Activated T-cell treated with anti-CD3 and anti-CD28 coated beads for 24 hours (primary cell): ENCODE results near the gene NCK2.
A peak's percentile ranks its signal among the peaks of the same experiment; 100 is the strongest.

Experiments used
- DNase-seq: peaks from one replicate; pipeline ENCODE4 v3.0.0-alpha.2; 2020; ENCODE audit warnings: low read depth

Gene NCK2

DNA sequence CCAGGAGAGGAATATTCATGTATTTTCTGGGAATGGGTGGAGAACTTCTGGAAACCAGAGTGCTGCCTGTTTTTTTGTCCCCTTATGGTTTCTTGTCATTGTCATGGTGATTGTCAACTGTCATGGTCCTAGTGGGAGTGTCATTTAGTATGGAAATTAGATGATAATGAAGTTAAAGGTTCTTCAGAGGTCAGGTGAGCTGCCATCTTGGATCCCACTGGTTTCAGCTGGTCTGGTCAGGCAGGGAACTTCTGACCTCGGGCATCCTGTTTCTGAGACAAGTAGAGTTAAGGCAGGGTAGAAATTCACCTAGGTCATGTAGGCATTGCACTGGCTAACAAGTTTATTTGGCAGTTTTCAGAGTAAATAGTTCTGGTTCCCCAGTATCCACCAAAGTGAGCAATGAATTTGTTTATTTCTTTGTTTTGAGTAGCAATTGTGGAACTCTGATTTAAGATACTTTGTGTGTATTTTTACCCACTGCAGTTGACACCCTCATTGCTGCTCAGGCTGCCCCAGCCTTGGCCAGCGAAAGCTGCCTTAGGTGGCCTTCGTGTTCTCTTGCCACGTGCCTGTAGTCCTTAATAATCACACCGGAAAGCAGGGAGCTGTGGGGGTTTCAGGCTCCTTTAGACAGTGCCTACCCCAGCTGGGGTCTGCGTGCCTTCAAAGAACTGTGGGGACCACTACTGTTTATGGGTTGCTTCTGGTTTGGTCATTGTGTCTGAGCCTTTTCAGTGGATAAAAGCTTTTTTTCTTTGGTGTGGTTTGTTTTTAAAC lies 48.7 kb downstream of the NCK2 start:
- DNase-seq: no peak

DNA sequence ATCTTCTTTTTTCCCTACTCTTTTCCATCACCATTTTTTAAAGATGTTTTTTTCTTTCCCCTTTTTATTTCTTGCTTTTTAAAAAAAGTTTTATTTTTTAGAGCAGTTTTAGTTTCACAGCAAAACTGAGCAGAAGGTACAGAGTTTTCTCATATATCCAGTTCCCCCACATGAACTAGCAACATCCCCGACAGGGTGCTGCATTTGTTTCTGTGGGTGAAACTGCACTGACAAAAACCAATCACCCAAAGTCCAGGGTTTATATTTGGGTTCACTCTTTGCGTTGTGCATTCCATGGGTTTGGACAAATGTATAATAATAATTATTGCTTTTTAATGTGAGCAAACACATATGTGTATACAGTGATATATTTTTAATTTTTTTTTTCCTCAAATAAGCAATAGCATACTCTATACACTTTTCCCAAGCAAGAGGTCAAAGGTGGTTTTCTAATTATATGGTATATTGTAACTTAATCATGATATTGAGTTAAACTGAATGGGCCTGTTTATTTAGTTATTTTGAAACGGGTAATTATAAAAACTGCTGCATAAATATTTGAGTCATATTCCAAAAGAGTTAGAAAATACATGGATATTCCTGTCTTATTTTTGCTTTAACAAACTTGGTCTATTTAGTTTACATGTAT lies 50.3 kb downstream of the NCK2 start:
- DNase-seq: no peak

- no peak for DNase-seq
Observed at GRCh38 chr2:105795575-105795934, 50.8 kb downstream of the NCK2 start.

- DNase-seq: no peak
Observed at GRCh38 chr2:105796131-105796638, 51.5 kb downstream of the NCK2 start.

DNA sequence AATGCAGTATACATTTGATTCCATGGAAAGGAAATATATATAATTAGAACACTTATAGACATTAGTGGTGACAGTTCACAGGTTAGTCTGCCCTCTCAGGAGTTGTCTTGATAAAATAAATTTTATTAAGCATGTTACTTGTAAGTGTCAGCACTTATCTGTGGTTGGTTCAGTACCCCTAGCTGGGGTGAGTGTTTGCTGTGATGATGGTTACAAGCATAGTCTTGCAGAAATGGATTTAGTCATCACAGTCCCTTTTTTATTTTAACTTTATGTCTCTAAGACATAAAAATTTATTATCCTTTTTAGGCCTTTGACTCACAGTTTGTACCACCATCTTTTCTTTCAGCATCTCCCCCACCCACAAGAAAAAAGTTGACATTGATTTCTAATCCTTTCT lies 52.1 kb downstream of the NCK2 start:
- DNase-seq: no peak

GRCh38 chr2:105797298-105797819 lies 52.6 kb downstream of the NCK2 start:
- DNase-seq: no peak

GRCh38 chr2:105798595-105798994 lies 53.9 kb downstream of the NCK2 start:
- no peak for DNase-seq

DNA sequence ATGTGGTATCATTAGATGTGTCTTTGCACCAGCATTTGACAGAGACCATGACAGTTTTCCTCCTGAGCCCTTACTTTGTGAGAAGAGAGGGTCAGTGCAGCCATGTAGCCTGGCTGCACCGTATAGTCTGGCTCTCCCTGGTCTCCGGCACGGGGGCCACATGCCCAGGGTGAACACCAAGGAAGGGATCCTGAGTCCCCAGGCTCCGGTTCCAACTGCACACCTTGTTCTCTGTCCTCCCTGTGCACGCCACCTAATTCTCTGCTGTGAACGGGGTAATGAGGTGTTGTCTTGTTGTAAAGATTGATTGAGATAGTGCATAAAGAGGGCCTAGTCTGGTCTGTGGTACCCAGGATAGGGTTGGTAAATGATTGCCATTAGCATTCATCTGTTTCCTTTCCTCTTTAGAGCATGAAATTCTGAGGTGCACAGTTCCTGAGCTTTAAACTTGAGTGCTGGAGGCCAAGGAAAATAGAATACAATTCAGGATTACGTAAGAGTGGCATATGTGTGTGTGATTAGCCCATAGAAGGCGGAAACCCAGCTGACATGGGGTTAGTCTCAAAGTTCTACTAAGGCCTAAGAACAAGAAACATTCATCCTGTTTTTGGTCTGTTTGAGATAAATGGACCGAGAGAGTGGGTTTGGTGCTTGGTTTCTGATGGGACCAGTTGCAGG lies 55.5 kb downstream of the NCK2 start:
- DNase-seq: no peak

DNA sequence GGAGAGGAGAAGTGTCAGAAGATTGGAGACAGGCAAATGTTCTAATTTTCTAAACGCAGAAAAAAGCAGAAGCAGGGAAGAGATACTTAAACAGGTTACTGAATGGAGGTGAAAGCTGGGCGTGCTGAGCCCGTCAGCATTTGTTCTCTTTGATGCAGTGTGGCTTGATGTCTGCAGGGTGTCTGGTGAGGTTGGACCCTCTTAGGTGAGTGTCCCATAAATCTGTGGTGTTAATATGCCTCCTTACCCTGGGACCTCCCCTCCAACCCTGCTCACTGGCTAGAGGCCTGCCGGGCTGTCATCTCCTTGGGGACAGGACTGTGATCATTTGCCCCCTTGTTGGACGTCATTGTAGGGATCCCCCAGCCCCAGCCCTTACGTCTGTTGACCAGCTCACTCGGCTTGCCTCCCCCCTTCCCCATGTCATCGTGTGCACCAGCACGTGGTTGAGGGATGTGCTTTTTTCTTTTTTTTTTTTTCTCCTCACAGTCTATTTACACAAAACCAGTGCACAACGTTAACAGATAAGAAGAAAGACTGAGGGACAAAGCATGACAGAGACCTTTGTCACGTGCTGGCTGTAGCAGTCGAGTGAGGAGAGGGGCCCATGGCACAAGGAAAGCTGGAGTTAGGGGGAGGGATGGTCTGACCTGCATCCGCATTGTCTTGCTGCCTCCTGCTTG lies 56.4 kb downstream of the NCK2 start:
- DNase-seq: no peak

DNA sequence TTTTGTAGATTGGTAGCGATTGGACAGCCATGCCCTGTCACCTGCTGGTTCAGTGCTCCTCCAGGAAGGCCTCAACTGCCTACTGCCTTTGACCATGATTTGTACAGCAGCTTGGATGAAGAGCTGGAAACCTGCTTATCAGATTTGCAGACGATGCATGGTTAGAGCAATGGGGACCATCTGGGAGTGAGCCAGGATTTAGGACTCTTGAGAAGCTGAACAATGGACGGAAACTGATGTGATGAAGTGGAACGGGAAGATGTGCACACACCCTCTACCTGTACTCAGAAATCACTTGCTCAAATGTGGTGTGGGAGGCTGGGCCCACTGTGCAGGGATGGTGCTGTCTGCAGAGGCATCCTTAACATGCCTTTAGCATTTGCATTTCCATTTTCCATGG lies 57.2 kb downstream of the NCK2 start:
- DNase-seq: no peak

DNA sequence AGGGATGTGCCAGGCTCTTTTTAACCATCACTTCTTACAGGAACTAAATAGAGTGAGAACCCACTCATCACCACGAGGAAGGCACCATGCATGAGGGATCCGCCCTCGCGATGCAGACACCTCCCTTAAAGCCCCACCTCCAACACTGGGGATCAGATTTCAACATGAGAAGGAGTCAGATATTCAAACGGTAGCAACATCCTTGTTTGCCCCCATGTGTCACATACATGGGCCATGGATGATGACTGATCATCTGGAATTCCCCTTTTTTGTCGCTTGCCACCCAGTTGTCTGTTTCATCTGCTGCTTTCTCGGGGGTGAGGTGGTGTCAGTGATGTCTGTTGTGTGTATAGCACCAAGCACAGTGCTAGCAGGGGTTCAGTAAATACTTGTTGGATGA lies 57.9 kb downstream of the NCK2 start:
- DNase-seq: peak; percentile 65

GRCh38 chr2:105803337-105803736 lies 58.6 kb downstream of the NCK2 start:
- no peak for DNase-seq

DNA sequence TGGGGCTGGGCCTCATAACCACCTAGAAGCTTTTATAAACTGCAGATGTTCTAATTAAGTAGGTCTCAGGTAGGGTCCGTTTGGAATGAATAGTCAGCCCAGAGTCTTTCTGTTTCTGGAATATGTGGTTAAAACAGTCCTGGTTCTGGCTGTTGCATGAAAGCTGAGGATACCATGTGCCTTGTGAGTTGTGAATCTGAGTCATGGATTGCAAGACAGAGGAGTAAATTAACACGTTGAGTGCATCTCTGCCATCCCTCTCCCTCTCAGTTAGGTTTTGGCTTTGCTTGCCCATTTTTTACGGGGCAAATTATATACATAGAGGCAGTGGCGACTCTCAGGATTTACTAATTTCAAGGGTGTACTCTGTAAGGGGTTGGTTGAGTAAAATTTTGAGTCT lies 59.1 kb downstream of the NCK2 start:
- DNase-seq: no peak

DNA sequence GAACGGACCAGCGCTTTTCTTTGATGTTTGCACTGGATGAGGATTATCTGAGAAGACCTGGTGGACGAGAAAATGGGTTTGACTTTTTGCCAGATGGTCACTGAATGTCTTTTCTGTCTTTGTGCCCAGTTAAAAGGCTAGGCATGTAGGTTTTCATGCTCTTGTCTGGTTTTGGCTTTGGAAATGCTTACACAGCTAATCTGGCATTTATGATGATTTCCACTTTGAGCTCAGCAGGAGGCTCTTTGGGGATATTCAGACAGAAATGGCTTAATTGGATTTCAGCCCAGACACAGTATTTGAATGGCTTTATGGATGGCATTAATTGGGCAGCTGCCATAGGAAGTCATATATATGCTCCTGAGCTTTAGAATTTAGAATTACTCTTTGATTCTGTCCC lies 59.6 kb downstream of the NCK2 start:
- no peak for DNase-seq

GRCh38 chr2:105806996-105807395 lies 62.3 kb downstream of the NCK2 start:
- no peak for DNase-seq

DNA sequence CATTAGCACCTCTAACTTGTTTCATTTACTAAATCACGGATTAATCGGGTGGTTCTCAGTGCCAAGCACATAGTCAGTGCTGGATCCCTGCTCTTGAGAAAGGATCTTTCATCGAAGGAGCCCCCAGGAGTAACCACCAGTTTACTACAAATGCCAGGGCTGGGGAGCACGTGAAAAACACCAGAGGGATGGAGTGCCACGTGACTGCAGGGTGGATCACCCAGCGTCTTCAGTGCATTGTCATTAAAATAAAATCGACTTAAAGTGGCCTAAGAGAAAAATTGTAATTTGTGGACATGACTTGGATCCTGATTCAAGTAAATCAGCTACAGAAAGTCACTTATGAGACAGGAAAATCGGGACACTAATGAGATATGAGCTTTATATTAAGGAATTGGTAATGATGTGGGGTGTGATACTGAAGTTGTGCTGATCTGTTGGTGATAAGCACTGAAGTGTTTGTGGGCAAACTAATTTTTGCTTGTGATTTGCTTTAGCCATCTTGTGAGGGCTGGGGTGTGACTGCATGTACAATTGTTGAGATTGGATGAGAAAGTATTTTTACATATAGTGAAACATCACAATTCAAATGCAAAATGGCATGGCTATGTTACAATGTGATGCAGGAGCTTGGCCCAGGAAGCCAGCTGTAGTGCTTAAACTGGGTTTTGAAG lies 63.8 kb downstream of the NCK2 start:
- DNase-seq: no peak

DNA sequence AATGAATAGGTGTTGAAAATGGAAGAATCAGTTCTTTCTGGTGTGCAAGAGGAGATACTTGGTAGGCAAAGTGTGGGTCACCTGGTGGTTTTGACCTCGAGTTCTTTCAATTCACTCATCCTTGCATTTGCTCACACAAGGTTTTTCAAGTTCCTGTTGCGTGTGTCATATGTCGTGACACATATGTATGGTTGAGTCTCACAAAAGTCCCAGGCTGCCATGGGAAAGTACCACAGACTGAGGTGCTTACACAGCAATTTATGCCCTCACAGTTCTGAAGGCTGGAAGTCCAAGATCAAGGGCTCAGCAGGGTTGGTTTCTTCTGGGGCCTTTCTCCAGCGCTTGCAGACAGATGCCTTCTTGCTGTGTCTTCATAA lies 64.4 kb downstream of the NCK2 start:
- DNase-seq: peak; percentile 48

- no peak for DNase-seq
Observed at GRCh38 chr2:105809723-105810122, 65.0 kb downstream of the NCK2 start.

DNA sequence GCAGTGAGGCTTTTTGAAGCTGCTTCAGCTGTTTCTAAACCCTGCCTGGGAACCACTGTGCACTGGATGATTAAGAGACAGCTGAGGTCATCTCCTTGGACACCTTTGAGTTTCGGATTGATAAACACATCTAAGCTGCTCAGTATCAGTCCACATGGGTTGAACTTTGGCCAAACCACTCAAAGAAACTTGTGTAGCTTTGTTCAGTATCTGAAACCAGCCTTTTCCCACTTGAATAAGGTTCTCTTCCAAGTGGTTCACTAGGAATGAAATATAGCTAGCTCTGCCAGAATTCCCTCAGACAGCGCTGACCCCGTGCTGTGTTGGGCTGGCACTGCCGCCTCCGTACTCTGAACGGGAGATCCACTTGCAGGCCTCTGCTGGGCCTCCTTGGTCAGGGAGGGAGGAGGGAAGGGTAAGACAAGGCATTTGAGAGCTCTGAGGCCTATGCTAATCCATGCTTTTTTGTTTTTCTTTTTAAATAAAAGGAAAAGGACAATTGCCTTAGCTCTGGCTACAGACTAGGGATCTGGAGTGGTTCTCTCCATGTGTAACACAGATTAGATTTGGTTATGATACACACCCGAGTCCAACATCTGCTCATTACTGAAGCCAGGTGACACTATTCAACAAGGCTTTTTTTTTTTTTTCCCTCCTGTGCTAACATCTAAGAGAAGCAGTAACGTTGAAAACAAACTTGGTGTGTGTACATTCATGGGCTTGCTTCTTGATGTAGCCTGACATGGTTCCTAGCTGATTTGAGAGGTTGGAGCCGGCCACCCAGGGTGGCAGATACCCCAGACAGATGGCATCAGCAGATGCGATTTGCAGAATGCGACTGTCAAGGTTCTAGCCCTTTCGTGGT lies 67.7 kb downstream of the NCK2 start:
- DNase-seq: no peak

- DNase-seq: no peak
Observed at GRCh38 chr2:105813045-105813315, 68.3 kb downstream of the NCK2 start.

DNA sequence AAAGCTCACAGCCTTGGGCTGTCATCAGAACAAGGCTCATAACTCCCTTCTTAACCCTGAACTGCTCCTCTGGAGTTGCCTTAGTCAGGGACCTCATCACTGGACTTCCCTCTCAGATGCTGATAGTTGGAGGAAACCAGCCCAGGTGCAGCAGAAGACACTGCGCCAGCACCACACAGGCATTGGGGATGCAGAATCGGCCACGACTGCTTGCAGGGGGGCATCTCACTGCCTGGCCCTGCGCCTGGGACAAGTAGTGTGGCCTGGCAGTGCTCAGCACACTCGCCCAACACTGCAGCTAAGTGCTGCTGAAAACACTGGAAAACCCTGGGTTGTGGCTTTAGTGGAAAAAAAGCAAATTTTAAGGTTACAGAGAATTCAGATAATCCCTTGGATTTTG lies 68.7 kb downstream of the NCK2 start:
- no peak for DNase-seq
